ENCODE results near the gene ATRN.
A peak's percentile ranks its signal among the peaks of the same experiment; 100 is the strongest.
"Not testable (repeated sequence)": the region's sequence is repeated elsewhere in the genome, so short reads cannot be mapped to it uniquely, and the experiment has no call there.

ATRN gene

DNA sequence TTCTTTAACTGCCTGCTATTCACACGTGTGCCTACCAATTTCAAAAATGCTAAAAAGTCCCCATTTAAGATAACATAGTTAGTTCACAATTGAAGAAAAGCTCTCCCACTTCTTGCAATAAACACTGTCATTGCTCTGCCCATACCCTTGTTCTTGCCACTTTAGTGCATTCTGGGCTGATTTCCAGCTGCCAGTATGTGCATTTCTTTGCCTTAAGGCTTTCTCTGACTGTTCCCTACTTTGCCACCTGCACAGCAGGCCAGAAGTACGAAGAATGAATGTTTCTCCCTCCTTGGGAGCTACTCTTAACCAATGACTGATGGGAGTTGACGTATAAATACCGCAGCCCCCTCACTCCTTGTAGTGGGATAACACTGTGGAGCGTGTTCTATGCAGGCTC, 16.0 kb upstream of the ATRN start:
- Mint-ChIP-seq H3K4me1 (no peaks in the 10 kb centered on the region), H3K9me3 (no peaks in the 10 kb centered on the region), H3K4me3 (no peak overlapping the region), H3K27ac (no peak overlapping the region), H3K36me3 (ENCODE audit: low read depth) (no peaks in the 10 kb centered on the region), H3K27me3 (peaks cover 7% of the 10 kb centered on the region)
- ATAC-seq (no peak), DNase-seq (no peak)

DNA sequence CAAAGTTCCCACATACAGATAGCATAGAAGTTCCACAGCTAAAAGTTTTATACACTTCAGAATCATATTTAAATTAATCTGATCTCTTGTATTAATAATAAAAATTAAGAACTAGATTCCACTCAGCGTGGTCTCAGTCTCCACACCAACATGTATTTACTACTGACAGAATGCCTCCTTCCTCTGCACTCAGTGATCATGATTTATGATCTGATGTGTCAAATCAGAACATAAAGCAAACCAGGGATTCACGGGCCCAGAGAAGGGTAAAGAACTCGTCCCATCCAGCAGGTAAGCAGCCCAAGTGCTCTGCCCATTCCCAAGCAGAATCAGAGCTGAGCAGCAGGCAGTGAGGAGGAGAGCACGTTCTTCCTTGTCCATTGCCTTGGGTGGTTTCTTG, 14.2 kb upstream of the ATRN start:
- no peaks in the 10 kb centered on the region for H3K27me3 Mint-ChIP-seq
- no peaks in the 10 kb centered on the region for H3K4me1 Mint-ChIP-seq
- no peaks in the 10 kb centered on the region for H3K36me3 Mint-ChIP-seq (ENCODE audit: low read depth)
- H3K27ac Mint-ChIP-seq = no peak overlapping the region
- H3K9me3 Mint-ChIP-seq = no peaks in the 10 kb centered on the region
- DNase-seq = no peak
- no peak for ATAC-seq
- no peak overlapping the region for H3K4me3 Mint-ChIP-seq

DNA sequence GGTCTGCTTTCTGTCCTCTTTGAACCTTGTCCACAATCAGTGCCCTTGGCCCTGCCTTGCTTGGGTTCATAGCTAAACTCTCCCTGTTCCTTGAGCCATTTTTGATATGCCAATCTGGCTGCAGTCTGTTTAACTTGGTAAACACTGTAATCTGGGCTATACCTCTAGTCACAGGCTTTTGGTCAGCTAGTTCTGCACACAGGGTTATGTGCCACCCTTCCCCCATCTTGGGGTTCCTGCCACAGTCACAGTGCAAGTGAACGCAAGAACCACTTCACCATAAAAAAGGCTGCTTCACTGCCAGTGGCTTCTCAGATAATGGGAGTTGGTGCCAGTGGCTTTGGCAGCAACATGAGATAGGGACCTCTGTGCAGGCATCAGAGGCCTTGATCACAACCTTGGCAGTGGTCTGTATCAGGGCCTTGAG, 10.9 kb upstream of the ATRN start:
- Mint-ChIP-seq H3K36me3 (ENCODE audit: low read depth) (no peaks in the 10 kb centered on the region), H3K4me1 (no peaks in the 10 kb centered on the region), H3K4me3 (no peak overlapping the region), H3K27ac (no peak overlapping the region), H3K27me3 (no peaks in the 10 kb centered on the region), H3K9me3 (no peaks in the 10 kb centered on the region)
- DNase-seq = no peak
- ATAC-seq = no peak

DNA sequence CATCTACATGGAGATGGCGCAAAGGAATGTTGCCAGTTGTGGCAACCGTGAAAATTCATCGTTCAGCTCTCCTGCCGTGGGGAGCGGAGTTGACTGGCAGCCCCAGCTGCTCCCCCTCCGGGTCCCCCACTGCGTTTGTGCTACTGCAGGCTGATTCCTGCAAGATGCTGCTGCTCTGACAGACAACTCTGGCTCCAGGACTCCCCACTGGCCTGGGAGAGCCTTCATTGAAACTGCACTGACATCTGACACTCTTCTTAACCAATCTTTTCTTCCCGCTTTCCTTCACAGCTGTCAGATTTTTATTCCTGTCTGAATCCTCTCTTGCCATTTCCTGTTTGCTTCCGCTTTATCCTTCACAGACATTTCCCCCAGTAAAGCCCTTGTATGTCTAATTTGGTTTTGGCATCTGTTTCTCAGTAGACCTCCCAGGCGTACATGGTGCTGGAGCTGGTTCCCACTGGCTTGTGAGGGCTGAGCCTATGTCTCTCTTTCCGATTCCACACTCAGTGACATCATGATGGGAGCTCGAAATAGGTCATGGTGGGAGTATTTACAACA, 9.5 kb upstream of the ATRN start:
- H3K4me1 Mint-ChIP-seq = no peaks in the 10 kb centered on the region
- no peaks in the 10 kb centered on the region for H3K36me3 Mint-ChIP-seq (ENCODE audit: low read depth)
- H3K27ac Mint-ChIP-seq = no peak overlapping the region
- no peak for ATAC-seq
- no peak overlapping the region for H3K4me3 Mint-ChIP-seq
- DNase-seq = no peak
- H3K9me3 Mint-ChIP-seq = no peaks in the 10 kb centered on the region
- H3K27me3 Mint-ChIP-seq = peaks cover 3% of the 10 kb centered on the region

DNA sequence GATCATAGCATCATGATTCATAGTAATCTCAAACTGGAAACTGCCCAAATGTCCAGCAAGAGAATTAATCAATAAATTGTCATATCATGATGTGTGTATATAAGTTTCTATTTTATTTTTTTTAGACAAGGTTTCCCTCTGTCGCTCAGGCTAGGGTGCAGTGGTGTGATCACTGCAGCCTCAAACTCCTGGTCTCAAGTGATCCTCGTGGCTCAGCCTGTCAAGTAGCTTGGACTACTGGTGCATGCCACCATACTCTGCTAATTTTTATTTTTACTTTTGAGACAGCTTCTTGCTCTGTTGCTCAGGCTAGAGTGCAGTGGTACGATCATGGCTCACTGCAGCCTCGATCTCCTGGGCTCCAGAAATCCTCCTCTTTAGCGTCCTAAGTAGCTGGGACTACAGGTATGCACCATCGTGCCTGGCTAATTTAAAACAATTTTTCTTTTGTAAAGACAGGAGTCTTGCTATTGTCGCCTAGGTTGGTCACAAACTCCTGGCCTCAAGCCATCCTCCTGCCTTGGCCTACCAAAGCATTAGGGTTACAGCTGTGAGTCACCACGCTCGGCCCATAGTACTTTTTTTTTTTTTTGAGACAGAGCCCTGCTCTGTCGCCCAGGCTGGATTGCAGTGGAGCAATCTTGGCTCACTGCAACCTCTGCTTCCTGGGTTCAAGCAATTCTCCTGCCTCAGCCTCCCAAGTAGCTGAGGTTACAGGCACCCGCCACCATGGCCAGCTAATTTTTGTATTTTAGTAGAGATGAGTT, 8.7 kb upstream of the ATRN start:
- Mint-ChIP-seq H3K4me3 (no peak overlapping the region), H3K9me3 (no peaks in the 10 kb centered on the region), H3K27me3 (peaks cover 3% of the 10 kb centered on the region), H3K4me1 (no peaks in the 10 kb centered on the region), H3K27ac (no peak overlapping the region), H3K36me3 (ENCODE audit: low read depth) (no peaks in the 10 kb centered on the region)
- ATAC-seq (no peak), DNase-seq (no peak)

DNA sequence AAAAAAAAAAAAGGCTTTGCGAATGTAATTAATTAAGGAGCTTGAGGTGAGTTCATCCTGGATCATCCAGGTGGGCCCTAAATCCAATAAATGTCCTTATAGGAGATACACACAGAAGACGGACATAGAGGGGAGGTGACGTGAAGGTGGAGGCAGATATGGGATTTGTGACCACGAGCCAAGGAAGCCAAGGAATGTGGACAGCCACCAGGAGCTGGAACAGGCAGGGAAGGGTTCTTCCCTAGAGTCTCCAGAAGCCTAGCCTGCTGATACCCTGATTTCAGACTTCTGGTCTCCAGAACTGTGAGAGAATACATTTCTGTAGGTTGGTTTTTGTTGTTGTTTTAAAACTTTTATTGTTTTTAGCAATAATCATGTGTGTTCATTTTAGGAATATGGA, 6.7 kb upstream of the ATRN start:
- H3K36me3 Mint-ChIP-seq (ENCODE audit: low read depth) = no peaks in the 10 kb centered on the region
- DNase-seq (no peak), ATAC-seq (no peak)
- H3K9me3 Mint-ChIP-seq = no peaks in the 10 kb centered on the region
- no peak overlapping the region for H3K4me3 Mint-ChIP-seq
- H3K27ac Mint-ChIP-seq = no peak overlapping the region
- peaks cover 3% of the 10 kb centered on the region for H3K27me3 Mint-ChIP-seq
- no peaks in the 10 kb centered on the region for H3K4me1 Mint-ChIP-seq

DNA sequence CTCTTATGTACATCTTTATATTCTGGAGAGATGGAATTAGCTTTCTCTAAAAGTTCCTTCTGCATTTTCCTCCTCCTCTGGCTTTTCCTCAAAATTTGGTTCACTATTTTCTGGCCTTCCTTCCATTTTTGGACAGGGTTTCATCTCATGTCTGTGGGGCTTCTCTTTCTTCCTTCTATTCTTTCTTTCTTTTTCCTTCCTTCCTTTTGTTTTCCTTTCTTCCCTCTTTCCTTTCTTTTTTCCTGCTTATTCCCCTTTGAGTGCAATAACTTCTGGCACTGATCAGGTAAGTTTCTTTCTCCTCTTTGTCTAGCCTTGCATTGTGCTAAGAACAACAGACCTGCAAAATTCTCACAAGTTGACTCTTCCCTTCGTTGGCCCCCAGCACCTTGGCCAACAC, 5.5 kb upstream of the ATRN start:
- no peak for DNase-seq
- H3K36me3 Mint-ChIP-seq (ENCODE audit: low read depth) = no peaks in the 10 kb centered on the region
- no peaks in the 10 kb centered on the region for H3K9me3 Mint-ChIP-seq
- no peak overlapping the region for H3K27ac Mint-ChIP-seq
- peaks cover 3% of the 10 kb centered on the region for H3K27me3 Mint-ChIP-seq
- peaks cover 4% of the 10 kb centered on the region for H3K4me1 Mint-ChIP-seq
- H3K4me3 Mint-ChIP-seq = no peak overlapping the region
- no peak for ATAC-seq

DNA sequence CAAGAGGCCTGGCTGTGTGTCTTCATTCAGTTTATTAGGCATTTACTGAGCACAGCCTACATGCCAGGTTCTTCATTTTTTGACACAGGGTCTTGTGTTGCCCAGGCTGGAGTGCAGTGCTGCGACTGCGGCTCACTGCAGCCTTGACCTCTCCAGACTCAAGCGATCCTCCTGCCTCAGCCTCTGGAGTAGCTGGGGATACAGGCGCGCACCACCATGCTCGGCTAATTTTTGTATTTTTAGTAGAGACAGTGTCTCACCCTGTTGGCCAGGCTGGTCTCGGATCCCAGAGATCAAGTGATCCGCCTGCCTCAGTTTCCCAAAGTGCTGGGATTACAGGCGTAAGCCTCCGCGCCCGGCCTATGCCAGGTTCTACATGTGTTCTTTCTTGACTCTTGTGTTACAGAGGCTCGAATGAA, 601 bp upstream of the ATRN start:
- no peaks in the 10 kb centered on the region for H3K9me3 Mint-ChIP-seq
- H3K27me3 Mint-ChIP-seq = peaks cover 3% of the 10 kb centered on the region

DNA sequence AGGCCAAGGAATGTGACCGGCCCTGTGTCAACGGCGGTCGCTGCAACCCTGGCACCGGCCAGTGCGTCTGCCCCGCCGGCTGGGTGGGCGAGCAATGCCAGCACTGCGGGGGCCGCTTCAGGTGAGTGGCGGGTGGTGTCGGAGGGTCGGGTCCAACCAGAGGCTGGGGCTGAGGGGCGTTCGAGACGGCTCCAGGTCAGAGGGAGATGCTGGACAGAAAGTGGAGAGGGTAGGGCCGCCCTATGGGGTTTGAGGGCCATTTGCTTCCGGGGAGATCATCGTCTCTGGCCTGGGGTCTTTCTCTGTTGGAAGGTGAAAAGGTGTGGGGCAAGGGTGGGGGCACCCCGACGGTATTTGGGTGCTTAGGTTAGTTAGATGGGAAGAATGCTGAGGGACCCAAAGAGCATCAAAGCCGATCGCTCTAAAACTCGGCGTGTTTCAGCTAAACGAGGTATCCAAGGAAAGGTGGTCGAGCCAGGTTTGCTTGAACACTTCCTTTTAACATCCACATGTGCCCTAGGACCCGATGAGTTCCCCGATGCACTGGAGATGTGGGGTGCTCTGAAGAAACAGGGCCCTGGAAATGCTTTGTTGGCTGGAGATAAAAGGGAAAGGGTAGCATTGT, 691 bp downstream of the ATRN start:
- Mint-ChIP-seq H3K27me3 (no peaks in the 10 kb centered on the region), H3K9me3 (no peaks in the 10 kb centered on the region), H3K4me3 (peak overlapping the region; percentile 92), H3K27ac (peak overlapping the region; percentile 80), H3K36me3 (ENCODE audit: low read depth) (peaks cover 6% of the 10 kb centered on the region), H3K4me1 (peaks cover 35% of the 10 kb centered on the region)
- DNase-seq (peak; percentile 22), ATAC-seq (no peak)

More for the DNA sequence above, 601 bp upstream of the ATRN start:
- H3K36me3 Mint-ChIP-seq (ENCODE audit: low read depth) = peaks cover 6% of the 10 kb centered on the region
- peaks cover 35% of the 10 kb centered on the region for H3K4me1 Mint-ChIP-seq
- H3K4me3 Mint-ChIP-seq = peak overlapping the region; percentile 92
- peak overlapping the region; percentile 67 for H3K27ac Mint-ChIP-seq
- DNase-seq (no peak), ATAC-seq (no peak)

DNA sequence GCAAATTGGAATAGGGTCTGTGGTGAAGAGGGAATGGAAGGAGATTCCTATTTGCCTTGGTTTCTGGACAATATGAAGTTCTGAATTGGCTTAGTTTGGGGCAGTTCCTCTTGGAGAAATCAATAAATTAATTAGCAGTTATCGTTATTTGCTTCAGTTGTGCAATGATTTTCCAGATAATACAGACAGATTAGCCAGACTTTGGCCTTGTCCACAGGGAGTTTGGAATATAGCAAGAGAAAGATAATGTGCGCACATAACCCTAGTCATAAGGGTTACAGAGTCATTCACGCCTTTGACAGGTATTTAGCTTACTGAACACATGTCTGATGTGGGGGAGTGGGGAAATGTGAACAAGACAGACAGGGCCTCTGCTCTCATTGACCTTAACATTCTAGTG, 1.3 kb downstream of the ATRN start:
- Mint-ChIP-seq H3K27ac (peak overlapping the region; percentile 80), H3K36me3 (ENCODE audit: low read depth) (peaks cover 6% of the 10 kb centered on the region), H3K27me3 (no peaks in the 10 kb centered on the region), H3K4me1 (peaks cover 35% of the 10 kb centered on the region), H3K9me3 (no peaks in the 10 kb centered on the region), H3K4me3 (peak overlapping the region; percentile 92)
- ATAC-seq (no peak), DNase-seq (no peak)

DNA sequence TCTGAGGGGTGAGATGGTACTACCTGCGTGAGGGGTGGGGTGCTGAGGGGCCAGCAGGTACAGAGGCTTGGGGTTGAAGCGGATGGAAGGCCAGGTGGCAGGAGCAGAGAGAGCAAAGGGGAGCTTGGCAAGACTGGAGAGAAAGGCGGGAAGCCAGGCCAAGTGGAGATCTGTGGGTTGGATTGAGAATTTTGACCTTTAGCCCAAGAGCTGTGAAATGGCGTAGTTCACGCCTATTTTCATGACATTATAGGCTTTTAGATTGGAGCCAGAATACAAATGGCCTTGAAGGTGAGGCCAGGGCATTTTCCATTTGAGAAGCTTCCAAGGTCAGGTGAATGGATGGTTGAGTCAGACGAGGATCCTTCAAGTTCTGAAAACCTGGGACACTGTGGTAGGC, 2.5 kb downstream of the ATRN start:
- Mint-ChIP-seq H3K27ac (no peak overlapping the region), H3K4me3 (no peak overlapping the region), H3K27me3 (no peaks in the 10 kb centered on the region), H3K4me1 (peaks cover 35% of the 10 kb centered on the region), H3K9me3 (no peaks in the 10 kb centered on the region), H3K36me3 (ENCODE audit: low read depth) (peaks cover 6% of the 10 kb centered on the region)
- no peak for ATAC-seq
- DNase-seq = no peak

DNA sequence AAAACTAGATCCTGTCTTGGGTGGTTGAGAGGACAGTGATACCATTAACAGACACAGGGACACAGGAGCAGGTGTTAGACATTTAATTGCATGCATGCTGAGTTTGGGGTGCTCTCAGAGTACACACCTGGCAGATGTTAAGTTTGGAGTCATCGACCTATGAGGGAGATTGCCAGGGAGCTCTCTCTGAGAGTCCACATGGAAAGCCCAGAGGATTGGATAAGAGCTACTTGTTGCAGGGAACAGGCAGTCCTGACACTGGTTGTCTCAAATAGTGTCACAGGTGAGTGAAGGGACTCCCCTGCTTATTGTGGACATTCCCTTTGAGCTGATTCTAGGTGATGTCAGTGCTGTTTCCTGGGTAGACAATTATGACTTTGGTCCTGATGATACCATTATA, 3.1 kb downstream of the ATRN start:
- Mint-ChIP-seq H3K9me3 (no peaks in the 10 kb centered on the region), H3K4me1 (peaks cover 35% of the 10 kb centered on the region), H3K36me3 (ENCODE audit: low read depth) (peaks cover 6% of the 10 kb centered on the region), H3K27ac (no peak overlapping the region), H3K4me3 (peak overlapping the region; percentile 6), H3K27me3 (no peaks in the 10 kb centered on the region)
- no peak for ATAC-seq
- no peak for DNase-seq

DNA sequence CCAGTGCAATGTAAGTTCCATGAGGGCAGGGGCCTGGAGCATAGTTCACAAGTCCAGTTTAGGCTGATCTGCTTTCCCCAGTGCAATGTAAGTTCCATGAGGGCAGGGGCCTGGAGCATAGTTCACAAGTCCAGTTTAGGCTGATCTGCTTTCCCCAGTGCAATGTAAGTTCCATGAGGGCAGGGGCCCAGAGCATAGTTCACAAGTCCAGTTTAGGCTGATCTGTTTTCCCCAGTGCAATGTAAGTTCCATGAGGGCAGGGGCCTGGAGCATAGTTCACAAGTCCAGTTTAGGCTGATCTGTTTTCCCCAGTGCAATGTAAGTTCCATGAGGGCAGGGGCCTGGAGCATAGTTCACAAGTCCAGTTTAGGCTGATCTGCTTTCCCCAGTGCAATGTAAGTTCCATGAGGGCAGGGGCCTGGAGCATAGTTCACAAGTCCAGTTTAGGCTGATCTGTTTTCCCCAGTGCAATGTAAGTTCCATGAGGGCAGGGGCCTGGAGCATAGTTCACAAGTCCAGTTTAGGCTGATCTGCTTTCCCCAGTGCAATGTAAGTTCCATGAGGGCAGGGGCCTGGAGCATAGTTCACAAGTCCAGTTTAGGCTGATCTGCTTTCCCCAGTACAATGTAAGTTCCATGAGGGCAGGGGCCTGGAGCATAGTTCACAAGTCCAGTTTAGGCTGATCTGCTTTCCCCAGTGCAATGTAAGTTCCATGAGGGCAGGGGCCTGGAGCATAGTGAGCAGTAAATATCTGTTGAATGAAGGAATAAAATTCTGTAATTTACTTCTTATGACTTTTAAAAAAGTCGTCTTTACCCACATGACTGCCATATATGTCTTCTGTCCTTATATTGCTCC, 6.4 kb downstream of the ATRN start:
- H3K9me3 Mint-ChIP-seq; H3K36me3 Mint-ChIP-seq (ENCODE audit: low read depth); H3K27me3 Mint-ChIP-seq; H3K27ac Mint-ChIP-seq; DNase-seq; ATAC-seq; H3K4me3 Mint-ChIP-seq: not testable (repeated sequence)
- H3K4me1 Mint-ChIP-seq = peaks cover 23% of the 10 kb centered on the region

DNA sequence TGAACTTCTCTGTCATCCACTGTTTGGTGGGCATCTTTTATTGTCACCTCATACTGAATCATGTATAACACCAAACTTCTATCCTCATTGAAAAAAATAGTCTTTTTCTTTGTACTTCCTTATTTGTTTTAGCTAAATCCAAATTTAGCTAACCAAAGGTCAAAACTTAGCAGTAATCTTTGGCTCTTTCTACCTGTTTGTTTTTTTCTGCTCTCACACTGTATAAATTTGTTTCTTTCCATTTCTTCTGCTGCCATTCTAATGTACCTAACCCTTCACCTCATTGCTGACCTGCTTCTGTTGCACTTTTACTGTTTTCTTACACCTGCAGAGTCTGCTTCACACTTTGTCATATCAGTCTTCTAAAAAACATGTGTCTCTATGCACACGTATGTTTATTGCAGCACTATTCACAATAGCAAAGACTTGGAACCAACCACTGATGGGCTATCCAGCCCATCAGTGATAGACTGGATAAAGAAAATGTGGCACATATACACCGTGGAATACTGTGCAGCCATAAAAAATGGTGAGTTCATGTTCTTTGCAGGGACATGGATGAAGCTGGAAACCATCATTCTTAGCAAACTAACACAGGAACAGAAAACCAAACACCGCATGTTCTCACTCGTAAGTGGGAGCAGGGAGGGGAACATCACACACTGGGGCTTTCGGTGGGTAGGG, 7.2 kb downstream of the ATRN start:
- Mint-ChIP-seq H3K36me3 (ENCODE audit: low read depth) (peaks cover 3% of the 10 kb centered on the region), H3K9me3 (no peaks in the 10 kb centered on the region), H3K4me3 (no peak overlapping the region), H3K27ac (no peak overlapping the region), H3K4me1 (peaks cover 17% of the 10 kb centered on the region), H3K27me3 (no peaks in the 10 kb centered on the region)
- DNase-seq (no peak), ATAC-seq (no peak)
